G401.6 (cell line): ENCODE measurements around the gene TTC34.
"Not testable (repeated sequence)": the region's sequence is repeated elsewhere in the genome, so short reads cannot be mapped to it uniquely, and the experiment has no call there.

Experiments used
- FAIRE-seq: peaks from 2 replicates; lab custom pipeline; 2012; peaks lifted over from hg19 to GRCh38; lab: Jason Lieb, UNC

TTC34 gene

DNA sequence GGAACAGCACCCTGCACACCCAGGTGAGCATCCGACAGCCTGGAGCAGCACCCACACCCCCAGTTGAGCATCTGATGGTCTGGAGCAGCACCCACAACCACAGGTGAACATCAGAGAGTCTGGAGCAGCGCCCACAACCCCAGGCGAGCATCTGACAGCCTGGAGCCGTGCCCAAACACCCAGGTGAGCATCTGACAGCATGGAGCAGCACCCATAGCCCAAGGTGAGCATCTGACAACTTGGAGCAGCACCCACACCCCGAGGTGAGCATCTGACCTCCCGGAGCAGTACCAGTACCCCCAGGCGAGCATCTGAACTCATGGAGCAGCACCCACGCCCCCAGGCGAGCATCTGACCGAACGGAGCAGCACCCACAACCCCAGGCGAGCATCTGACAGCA is 144.4 kb downstream of the TTC34 start:
- FAIRE-seq: not testable (repeated sequence)

DNA sequence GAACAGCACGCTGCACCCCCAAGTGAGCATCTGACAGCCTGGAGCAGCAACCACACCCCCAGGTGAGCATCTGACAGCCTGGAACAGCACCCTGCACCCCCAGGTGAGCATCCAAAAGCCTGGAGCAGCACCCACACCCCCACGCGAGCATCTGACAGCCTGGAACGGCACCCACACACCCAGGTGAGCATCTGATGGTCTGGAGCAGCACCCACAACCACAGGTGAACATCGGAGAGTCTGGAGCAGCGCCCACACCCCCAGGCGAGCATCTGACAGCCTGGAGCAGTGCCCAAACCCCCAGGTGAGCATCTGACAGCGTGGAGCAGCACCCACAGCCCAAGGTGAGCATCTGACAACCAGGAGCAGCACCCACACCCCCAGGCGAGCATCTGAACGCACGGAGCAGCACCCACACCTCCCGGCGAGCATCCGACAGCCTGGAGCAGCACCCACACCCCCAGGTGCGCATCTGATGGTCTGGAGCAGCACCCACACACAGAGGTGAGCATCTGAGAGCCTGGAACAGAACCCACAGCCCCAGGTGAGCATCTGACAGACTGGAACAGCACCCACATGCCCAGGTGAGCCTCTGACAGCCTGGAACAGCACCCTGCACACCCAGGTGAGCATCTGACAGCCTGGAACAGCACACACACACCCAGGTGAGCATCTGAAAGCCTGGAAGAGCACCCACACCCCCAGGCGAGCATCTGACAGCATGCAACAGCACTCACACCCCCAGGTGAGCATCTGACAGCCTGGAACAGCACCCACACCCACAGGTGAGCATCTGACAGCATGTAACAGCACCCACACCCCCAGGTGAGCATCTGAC is 145.7 kb downstream of the TTC34 start:
- FAIRE-seq: not testable (repeated sequence)

DNA sequence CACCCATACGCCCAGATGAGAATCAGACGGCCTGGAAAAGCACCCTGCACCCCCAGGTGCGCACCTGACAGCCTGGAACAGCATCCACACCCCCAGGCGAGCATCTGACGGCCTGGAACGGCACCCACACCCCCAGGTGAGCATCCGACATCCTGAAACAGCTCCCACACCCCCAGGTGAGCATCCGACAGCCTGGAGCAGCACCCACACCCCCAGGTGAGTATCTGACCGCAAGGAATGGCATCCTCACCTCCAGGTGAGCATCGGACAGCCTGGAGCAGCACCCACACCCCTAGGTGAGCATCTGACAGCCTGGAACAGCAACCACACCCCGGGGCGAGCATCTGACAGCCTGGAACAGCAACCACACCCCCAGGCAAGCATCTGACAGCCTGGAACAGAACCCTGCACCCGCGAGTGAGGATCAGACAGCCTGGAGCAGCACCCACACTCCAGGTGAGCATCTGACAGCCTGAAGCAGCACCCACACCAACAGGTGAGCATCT is 147.0 kb downstream of the TTC34 start:
- not testable (repeated sequence) for FAIRE-seq

DNA sequence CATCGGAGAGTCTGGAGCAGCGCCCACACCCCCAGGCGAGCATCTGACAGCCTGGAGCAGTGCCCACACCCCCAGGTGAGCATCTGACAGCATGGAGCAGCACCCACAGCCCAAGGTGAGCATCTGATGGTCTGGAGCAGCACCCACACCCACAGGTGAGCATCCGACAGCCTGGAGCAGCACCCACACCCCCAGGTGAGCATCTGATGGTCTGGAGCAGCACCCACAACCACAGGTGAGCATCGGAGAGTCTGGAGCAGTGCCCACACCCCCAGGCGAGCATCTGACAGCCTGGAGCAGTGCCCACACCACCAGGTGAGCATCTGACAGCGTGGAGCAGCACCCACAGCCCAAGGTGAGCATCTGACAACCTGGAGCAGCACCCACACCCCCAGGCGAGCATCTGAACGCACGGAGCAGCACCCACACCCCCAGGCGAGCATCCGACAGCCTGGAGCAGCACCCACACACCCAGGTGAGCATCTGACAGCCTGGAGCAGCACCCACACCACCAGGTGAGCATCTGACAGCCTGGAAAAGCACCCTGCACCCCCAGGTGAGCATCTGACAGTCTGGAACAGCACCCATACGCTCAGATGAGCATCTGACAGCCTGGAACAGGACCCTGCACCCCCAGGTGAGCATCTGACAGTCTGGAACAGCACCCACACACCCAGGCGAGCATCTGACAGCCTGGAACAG is 147.6 kb downstream of the TTC34 start:
- not testable (repeated sequence) for FAIRE-seq

DNA sequence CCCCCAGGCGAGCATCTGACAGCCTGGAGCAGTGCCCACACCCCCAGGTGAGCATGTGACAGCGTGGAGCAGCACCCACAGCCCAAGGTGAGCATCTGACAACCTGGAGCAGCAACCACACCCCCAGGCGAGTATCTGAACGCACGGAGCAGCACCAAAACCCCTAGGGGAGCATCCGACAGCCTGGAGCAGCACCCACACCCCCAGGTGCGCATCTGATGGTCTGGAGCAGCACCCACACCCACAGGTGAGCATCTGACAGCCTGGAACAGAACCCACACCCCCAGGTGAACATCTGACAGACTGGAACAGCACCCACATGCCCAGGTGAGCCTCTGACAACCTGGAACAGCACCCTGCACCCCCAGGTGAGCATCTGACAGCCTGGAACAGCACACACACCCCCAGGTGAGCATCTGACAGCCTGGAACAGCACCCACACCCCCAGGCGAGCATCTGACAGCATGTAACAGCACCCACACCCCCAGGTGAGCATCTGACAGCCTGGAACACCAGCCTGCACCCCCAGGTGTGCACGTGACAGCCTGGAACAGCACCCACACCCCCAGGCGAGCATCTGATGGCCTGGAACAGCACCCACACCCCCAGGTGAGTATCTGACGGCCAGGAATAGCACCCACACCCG is 148.4 kb downstream of the TTC34 start:
- not testable (repeated sequence) for FAIRE-seq

DNA sequence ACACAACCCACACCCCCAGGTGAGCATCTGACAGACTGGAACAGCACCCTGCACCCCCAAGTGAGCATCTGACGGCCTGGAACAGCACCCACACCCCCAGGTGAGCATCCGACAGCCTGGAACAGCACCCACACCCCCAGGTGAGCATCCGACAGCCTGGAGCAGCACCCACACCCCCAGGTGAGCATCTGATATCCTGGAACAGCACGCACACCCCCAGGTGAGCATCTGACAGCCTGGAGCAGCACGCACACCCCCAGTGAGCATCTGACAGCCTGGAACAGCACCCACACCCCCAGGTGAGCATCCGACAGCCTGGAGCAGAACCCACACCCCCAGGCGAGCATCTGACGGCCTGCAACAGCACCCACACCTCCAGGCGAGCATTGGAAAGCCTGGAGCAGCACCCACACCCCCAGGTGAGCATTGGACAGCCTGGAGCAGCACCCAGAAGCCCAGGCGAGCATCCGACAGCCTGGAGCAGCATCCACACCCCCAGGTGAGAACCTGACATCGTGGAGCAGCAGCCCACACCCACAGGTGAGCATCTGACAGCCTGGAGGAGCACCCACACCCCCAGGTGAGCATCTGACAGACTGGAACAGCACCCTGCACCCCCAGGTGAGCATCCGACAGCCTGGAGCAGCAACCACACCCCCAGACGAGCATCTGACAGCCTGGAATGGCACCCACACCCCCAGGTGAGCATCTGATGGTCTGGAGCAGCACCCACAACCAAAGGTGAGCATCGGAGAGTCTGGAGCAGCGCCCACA is 149.2 kb downstream of the TTC34 start:
- FAIRE-seq: not testable (repeated sequence)

DNA sequence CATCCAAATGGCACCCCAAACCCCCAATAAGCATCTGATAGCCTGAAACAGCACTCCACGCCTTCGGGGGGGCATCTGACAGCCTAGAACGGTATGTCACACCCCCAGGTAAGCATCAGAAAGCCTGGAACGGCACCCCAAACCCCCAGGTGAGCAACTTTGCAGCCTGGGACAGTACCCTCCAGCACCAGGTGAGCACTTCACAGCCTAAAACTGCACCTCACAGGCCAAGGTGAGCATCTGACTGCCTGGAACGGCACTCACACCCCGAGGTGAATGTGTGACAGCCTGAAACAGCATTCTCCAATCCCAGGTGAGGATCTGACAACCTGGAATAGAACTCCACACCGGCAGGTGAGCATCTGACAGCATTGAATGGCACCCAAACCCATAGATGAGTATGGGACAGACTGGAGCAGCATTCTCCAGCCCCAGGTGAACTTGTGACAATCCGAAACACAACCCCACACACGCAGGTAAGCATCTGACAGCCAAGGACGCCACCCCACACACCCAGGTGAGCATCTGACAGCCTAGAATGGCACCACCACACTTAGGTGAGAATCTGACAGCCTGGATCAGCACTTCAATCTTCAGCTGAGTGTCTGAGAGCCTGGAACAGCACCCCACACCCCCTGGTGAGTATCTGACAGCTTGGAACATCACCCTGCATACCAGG is 150.4 kb downstream of the TTC34 start:
- FAIRE-seq: no peak

DNA sequence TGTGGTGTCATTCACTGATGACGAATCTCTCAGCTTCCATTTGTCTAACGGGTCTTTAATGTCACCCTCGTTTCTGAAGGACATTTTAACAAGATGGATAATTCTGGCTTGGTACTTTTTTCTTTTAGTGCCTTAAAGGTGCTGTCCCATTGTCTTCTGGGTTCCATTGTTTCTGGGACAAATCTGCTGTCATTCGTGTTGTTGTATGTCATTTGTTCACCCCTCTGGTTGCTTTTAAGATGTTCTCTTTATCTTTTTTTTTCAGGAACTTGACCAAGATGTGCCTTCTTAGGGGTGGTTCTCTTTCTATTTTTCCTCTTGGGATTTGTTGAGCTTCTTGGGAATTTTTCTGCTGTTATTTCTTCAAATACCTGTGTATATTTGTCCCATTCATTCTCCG is 154.7 kb downstream of the TTC34 start:
- no peak for FAIRE-seq

DNA sequence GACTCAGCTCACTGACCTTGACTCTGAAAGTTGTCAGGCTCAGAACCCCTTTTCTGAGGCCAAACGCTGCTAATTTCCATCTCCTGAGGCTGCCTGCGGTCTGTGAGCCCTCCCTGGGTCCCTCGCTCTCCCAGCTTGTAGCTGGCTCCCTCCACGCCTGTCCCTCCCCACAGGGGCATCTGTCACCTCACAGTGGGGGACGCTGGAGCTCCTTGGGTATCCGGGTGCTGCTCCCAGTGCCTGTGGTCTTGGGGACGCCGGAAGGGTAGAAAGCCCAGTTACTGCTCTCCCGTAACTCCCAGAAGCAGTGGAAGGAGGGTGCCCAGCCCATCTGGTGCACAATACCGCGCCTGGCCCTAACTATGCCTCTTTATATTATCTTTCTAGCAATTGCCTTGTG is 155.7 kb downstream of the TTC34 start:
- FAIRE-seq: no peak

DNA sequence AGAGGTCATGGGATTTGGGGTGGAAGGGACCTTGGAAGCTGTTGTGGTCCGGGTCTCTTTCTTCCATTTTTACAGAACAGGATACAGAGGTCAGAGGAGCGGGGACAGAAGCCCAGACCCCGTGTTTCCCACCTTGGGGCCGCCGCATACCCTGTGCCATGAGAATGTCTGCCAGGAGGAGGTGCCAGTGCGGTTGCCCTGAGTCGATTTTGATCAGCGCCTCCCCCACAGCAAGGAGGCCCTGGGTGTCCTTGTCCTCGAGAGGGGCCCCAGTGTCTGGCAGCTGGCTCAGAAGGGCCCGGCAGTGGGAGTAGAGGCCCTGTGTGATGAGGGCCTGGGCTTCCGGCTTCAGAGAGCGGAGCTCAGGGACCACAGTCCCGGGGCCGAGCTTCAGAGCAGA is 156.3 kb downstream of the TTC34 start:
- no peak for FAIRE-seq

DNA sequence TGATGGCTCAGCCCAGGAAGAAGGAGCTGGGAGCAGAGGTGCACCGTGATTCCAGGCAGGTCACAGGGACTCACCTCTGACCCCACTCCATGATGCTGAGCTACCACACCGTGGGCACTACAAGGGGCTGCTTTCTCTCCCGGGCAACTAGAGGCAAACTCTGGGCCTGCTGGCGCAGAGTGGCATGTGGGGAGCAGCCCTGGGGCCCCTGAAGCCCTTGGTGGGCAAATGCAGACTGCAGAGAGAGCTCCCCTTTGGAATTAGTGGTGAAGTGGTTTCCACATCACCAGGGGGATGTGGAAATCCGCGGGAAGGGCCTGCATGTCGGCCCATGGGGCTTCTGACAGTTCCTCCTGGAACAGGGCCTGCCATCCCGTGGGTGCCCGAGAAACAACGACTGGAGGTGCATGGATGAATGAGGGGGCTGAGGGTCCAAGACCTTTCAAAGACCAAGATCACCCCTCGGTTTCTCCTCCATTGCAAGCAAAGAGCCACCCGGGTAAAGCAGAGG is 156.8 kb downstream of the TTC34 start:
- no peak for FAIRE-seq

DNA sequence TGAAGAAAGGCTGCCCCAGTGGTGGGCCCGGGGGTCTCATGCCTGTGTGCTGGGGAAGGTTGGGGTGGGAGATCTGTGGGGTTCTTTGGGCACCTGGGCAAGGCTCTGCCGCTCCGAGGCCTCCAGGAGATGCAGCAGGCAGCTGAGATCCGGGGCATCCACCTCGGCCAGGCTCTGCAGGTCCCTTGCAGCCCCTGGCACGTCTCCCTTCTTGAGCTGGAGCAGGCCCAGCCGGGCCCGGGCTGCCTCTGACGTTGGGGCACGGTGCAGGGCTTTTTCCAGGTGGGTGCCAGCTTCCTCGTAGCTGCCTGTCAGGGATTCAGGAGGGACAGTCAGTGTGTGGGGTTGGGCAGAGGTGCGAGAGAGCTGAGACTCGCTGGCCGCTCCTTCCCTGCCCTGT is 157.3 kb downstream of the TTC34 start:
- no peak for FAIRE-seq

DNA sequence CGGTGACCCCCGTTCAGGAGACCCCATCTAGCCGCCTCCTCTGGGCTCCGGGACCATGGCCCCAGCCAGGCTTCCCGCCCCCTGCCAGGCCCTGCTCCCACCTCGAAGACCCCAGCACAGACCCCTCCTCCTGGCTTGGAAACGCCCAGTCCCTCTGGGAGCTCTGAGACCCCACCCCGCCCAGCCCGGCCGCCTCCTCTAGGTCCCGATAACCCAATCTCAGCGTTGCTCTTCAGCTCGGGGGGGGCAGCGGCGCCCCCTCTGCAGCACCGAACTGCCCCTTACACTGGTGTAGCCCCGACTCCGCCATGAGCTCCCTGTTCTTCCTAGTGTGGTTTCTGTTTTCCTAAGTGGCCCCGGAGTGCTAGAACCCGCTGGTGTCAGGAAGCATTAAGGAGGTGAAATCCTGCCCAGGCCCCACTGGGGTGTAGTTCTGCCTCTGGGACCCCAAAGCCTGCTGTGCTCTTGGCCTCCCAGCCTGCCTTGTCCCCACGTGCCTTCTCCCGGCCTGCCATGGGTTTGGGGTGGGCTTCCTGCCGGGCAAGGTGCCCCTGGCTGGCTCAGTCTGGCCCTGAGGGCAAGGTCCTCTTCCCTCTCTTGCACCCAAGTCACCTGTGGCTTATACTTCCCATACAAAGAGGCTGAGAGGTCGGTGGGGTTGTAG is 157.9 kb downstream of the TTC34 start:
- no peak for FAIRE-seq

DNA sequence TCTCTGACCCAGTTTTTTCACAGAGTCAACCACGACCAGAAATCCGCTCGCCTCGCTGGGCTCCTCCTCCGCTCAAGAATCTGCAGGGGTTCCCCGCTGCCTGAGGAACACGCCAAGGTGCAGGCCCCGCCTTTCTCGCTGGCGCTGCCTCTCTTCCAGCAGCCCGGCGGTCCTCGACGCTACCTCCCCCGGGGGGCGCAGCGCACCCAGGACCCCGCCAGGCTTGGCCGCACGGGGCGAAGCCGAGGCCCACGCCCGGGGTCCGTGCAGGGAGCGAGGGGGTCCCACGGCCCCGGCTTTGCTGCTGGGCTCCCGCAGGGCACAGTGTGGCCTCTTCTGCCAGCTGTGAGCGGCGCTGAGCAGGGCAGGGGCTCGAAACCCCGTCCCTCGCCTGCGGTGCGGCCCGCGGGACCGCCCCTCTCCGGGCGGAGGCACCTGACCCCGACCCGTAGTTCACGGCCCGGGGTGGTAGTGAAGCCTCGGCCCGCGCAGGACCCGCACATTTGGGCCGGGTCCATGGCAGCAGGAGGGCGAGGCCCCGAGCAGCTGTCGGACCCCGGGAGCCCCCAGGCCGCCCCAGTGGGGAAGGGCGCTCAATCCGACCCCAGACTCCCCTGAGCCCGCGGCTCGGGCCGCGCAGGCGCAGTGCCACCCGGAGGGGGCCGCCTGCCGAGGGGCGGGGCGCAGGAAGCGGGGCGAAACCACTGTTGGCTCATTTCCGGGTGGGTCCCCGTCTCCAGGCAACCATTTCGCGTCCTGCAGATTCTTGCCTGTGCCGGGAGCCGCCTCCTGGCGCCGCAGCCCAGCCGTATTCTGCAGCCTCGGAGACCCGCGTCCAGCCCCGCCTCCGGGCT is 158.7 kb downstream of the TTC34 start:
- no peak for FAIRE-seq

DNA sequence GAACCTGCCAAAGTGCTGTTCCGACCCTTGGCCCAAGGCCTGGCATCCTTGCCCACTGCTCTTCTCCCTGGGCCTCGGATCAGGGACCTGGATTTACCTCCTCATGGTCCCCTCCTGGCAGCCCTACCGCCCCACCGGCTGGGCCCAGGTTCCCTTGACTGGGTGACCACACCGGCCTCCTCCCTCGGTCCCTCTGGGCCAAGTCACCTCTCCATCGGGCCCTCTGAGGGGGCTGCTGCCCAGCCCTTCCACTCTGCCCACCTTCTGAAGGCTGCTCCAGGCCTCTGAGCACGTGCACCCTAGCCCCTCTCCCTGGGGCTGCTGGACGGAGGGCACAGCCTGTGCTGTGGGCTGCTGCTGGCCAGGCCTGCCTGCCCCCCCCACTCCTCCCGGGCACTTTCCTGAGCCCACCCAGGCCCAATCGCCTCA is 159.3 kb downstream of the TTC34 start:
- no peak for FAIRE-seq

DNA sequence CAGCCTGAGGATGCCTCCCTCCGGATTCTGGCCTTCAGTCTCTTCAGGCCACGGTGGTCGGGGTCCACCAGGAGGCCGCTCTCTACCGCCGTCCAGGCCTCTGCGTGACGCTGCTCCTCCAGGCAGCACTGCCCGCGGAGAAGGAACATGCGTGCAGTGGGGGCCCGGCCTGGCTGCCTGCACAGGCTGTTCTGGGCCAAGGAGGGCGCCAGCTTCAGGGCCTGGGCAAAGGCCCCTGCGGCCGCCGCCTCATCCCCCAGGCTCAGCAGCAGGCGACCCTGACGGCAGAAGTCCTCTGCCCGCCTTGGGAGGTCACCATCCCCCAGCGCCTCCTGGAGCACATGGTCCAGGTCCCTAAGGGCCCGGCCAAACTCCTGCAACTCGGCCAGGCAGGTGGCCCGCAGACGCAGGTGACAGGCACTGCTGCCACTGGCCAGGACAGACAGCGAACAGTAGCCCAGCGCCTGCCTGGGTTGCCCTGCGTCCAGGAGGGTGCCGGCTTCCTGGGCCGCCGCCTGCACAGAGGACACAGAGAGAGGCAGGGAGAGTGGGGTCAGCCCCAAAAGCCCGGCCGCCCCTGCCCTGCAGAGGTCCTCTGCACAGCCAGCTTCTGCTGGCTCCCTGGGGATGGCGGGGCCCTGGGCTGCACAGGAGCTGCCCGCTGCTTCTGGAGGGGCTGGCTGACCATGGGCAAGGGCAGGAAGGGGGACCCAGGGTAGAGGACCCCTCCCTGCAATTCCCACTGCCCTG is 159.9 kb downstream of the TTC34 start:
- FAIRE-seq: no peak

DNA sequence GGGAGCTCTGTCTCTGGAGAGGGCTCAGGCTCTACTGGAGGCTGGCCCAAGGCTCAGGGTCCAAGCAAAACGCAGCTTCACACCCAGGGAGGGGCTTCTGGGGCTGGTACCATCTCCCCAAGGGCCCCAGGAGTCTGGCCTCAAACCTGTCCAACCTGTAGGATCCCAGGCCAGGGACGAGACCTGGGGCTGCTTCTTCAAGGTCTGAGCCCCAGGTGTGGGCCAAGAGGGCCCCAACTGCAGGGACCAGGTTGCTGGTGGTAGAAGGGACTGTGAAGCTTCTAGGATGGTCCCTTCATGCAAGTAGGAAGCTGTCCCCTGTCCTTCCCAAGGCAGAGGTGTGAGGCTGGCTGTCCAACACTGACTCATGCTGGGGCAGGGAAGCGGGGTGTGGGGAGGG is 160.9 kb downstream of the TTC34 start:
- FAIRE-seq: no peak

DNA sequence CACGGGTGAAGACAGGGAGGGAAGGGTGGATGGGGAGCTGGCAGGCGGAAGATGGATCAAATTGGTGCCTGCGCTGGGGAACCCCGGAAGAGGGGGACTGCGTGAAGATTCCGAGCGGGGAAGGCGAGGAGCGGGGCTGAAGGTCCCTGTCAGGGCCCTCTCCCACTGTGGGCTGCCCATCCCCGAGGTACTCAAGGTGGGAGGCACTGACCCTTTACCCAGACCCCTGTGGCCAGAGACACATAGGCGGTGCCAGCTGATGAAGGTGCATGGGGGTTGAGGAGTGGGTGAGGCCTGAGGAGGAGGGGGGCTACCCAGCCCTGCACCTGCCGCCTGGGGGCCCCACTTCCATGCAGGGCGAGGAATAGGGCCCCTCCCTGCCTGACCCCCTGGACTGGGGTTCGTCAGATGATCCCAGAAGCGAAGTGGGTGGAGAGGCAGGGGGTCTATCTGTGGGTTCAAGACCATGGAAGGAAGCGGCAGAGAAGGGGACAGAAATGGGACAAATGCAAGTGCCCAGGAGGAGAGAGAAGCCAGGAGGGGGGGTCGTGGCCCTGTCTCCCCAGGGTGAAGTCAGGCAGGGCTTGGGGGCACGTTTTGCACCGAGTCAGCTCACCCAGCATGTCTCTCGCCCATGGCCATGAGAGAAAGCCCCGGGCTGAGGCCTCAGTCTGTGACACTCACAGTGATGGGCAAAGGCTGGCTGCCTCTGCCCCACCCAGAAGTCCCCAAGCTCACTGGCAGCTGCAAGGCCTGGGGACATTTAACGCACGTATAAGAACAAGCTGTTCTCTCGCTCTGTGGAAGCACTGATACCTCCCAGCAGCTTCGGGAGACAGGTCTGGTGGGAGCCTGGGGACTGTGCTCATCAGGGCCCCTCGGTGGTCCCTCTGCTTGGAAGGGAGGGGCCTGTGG is 161.6 kb downstream of the TTC34 start:
- no peak for FAIRE-seq
